Measurements from ENCODE around the gene ADCY1.
A peak's percentile ranks its signal among the peaks of the same experiment; 100 is the strongest.

DNA sequence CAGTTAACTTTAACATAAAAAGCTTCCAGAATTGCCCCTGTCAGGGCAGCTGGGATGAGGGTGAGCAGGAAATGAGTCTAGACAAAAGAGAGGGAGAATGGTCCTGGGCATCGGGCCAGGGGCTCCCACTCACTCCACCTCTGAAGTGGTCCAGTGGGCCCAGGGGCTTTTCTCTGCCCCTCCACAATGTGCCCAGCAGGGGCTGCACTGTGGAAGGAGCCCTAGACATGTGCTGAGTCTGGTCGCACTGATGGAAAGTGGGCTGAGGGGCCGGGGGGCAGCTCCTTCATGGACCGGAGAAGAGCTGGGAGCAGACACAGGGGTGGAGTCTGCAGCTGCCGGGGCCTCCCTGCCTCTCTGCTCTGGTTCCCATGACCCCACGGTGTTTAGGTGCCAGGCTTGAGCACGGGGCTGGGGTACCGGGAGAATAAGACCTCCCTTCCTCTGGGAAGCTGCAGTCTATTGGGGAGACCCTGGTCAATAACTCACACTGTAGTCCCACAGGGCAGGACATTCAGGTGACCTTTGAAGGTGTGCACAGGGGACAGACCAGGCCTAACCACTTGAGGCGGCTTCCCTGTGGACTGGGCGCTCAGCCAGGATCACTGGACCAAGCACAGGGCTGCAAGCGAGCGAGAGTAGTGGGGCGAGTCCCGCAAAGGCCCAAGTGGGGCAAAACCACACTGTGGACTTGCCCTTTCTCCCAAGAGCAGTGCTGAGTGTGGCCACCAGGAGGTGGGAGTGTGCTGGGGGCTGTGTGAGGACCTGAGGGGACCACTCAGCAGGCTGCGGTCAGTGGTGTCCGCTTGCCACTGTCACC, 6.1 kb downstream of the ADCY1 start:
- TF ChIP-seq, protein P1, sequence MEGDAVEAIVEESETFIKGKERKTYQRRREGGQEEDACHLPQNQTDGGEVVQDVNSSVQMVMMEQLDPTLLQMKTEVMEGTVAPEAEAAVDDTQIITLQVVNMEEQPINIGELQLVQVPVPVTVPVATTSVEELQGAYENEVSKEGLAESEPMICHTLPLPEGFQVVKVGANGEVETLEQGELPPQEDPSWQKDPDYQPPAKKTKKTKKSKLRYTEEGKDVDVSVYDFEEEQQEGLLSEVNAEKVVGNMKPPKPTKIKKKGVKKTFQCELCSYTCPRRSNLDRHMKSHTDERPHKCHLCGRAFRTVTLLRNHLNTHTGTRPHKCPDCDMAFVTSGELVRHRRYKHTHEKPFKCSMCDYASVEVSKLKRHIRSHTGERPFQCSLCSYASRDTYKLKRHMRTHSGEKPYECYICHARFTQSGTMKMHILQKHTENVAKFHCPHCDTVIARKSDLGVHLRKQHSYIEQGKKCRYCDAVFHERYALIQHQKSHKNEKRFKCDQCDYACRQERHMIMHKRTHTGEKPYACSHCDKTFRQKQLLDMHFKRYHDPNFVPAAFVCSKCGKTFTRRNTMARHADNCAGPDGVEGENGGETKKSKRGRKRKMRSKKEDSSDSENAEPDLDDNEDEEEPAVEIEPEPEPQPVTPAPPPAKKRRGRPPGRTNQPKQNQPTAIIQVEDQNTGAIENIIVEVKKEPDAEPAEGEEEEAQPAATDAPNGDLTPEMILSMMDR (conservative IDR thresholded peaks at IDR 0.05 in 1 of 2, IDR thresholded peaks at IDR 0.05 in 1 of 2; ENCODE audit: low read depth in 1 of 2, low read length in 2 of 2) = peak; percentile 20
- no peak for TF ChIP-seq EZH2 (IDR thresholded peaks at IDR 0.05; ENCODE audit: low read length, missing control alignments)
